Trophoblast cell (in vitro differentiated cells and primary cell): ENCODE data around the gene UBR4. TPM values are rescaled to one million over a fixed set of nuclear protein-coding genes. Genes with fewer than 3 reads are reported as not detected.
"Not testable (repeated sequence)": the region's sequence is repeated elsewhere in the genome, so short reads cannot be mapped to it uniquely, and the experiment has no call there.

Experiments
- DNase-seq, 2 donors: peaks; one replicate each; pipeline ENCODE4 v3.0.0-alpha.2; 2016
- H2AFZ ChIP-seq: 2 replicates; pipeline ENCODE4 v1.6.1; 2013; ENCODE audit warnings: low read length, moderate library complexity, mild to moderate bottlenecking; ENCODE audit not compliant: insufficient read depth, poor library complexity
- H2AK5ac ChIP-seq: 2 replicates; pipeline ENCODE4 v1.6.1; 2013; ENCODE audit warnings: mild to moderate bottlenecking, low read length
- H2BK120ac ChIP-seq: 2 replicates; pipeline ENCODE4 v1.6.1; 2013; ENCODE audit warnings: low read length, mild to moderate bottlenecking, moderate library complexity; ENCODE audit not compliant: insufficient read depth, poor library complexity
- H2BK12ac ChIP-seq: 2 replicates; pipeline ENCODE4 v1.6.1; 2013; ENCODE audit warnings: mild to moderate bottlenecking, low read length, moderate library complexity
- H2BK5ac ChIP-seq: 2 replicates; pipeline ENCODE4 v1.6.1; 2013; ENCODE audit warnings: low read length, low read depth, moderate library complexity, mild to moderate bottlenecking; ENCODE audit not compliant: poor library complexity
- H3K14ac ChIP-seq: 2 replicates; pipeline ENCODE4 v1.6.1; 2013; ENCODE audit warnings: mild to moderate bottlenecking, low read length
- H3K18ac ChIP-seq: 2 replicates; pipeline ENCODE4 v1.6.1; 2013; ENCODE audit warnings: mild to moderate bottlenecking, low read length
- H3K23ac ChIP-seq: 2 replicates; pipeline ENCODE4 v1.6.1; 2013; ENCODE audit warnings: low read length
- H3K27ac ChIP-seq: 2 replicates; pipeline ENCODE4 v1.5.1; 2013; ENCODE audit warnings: low read depth, mild to moderate bottlenecking, inconsistent platforms, low read length, moderate library complexity
- H3K27me3 ChIP-seq: 2 replicates; pipeline ENCODE4 v1.6.1; 2013; ENCODE audit warnings: inconsistent platforms, mild to moderate bottlenecking, low read length, moderate library complexity; ENCODE audit not compliant: insufficient read depth
- H3K36me3 ChIP-seq, 2 experiments: 1 replicate in 1 of 2; 2 replicates in 1 of 2; pipeline ENCODE4 v1.6.1; 2013; ENCODE audit warnings: low read length in 2 of 2, mild to moderate bottlenecking in 2 of 2, moderate library complexity in 1 of 2; ENCODE audit not compliant: insufficient read depth in 2 of 2, control insufficient read depth in 1 of 2
- H3K4ac ChIP-seq: 2 replicates; pipeline ENCODE4 v1.6.1; 2013; ENCODE audit warnings: low read depth, mild to moderate bottlenecking, low read length, moderate library complexity
- H3K4me1 ChIP-seq, 2 experiments: 1 replicate in 1 of 2; 2 replicates in 1 of 2; pipeline ENCODE4 v1.6.1; 2013; ENCODE audit warnings: low read length in 2 of 2, mild to moderate bottlenecking in 2 of 2, moderate library complexity in 1 of 2; ENCODE audit not compliant: insufficient read depth in 2 of 2, control insufficient read depth in 1 of 2
- H3K4me2 ChIP-seq: 2 replicates; pipeline ENCODE4 v1.6.1; 2013; ENCODE audit warnings: inconsistent platforms, mild to moderate bottlenecking, low read length, moderate library complexity
- H3K4me3 ChIP-seq: 2 replicates; pipeline ENCODE4 v1.5.1; 2013; ENCODE audit warnings: mild to moderate bottlenecking, low read depth, low read length, inconsistent platforms
- H3K79me1 ChIP-seq: one replicate; pipeline ENCODE4 v1.6.1; 2013; ENCODE audit warnings: low read length
- H3K79me2 ChIP-seq: 2 replicates; pipeline ENCODE4 v1.6.1; 2013; ENCODE audit warnings: low read length, mild to moderate bottlenecking; ENCODE audit not compliant: control insufficient read depth, insufficient read depth, poor library complexity
- H3K9ac ChIP-seq: 2 replicates; pipeline ENCODE4 v1.6.1; 2013; ENCODE audit warnings: mild to moderate bottlenecking, low read length
- H3K9me3 ChIP-seq: 2 replicates; pipeline ENCODE4 v1.6.1; 2013; ENCODE audit warnings: low read depth, mild to moderate bottlenecking, control low read depth, inconsistent platforms, low read length; ENCODE audit not compliant: insufficient read depth
- H4K12ac ChIP-seq: 2 replicates; pipeline ENCODE4 v1.6.1; 2013; ENCODE audit warnings: low read depth, mild to moderate bottlenecking, low read length, moderate library complexity
- H4K8ac ChIP-seq: 2 replicates; pipeline ENCODE4 v1.6.1; 2013; ENCODE audit warnings: low read depth, mild to moderate bottlenecking, low read length, moderate library complexity
- H4K91ac ChIP-seq: one replicate; pipeline ENCODE4 v1.6.1; 2013; ENCODE audit warnings: low read depth, mild to moderate bottlenecking, low read length, moderate library complexity
- WGBS: extraction: QIAGEN DNeasy Blood & Tissue Kit; methylation state at CpG from one replicate; pipeline ENCODE4 v1.1.7; 2013; ENCODE audit warnings: missing lambda C conversion rate; ENCODE audit not compliant: insufficient read length, insufficient coverage; ENCODE audit errors: extremely low coverage; 5-methylcytosine and 5-hydroxymethylcytosine counted together
- polyA plus RNA-seq: library from polyadenylated mRNA; stranded (reverse); fragments of 200-250 nt; gene quantifications from 2 replicates; pipeline ENCODE4 v1.2.3, GENCODE V29; 2013

Gene UBR4
- 41.6 and 42.4 TPM in 2 replicates for polyA plus RNA-seq

DNA sequence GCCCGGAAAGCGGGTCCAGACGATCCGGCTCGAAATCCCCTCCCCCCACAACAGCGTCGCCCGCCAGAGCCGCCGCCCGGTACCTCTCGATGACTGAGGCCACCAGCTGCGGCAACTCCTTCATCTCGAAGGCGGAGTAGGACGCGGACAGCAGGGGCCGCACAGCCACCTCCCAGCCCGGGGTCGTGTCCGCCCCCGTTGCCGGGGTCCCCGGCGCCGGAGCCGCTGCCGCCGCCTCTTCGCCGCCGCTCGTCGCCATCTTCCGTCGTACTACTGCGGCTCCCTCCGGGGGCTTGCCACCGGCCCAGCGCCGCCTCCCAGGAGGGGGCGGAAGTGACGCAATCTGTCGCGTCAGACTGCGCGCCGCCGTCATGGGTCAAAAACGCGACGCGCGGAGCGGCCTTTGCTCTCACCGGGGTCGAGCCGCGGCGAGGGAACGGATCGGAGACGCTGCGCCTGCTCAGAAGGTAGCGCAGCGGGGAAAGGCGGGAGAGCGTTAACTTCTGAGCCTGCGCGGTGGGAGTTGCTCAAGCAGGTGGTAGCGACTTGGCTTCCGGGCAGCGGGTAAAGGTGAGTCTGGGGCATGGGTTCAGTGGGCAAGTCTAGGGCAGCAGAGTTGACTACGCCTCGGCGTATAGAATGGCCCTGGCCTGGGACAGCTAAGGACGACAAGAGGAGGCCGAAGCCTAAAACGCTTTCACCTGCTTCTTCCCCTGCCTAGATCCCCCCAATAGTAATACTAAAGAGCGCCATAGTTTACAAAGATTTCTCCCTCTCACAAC, at the start of gene UBR4:
TSS of gene UBR4 (minus strand) at position 277 of the 782 bp plus-strand sequence. CDS start at position 259, 18 bp downstream.
- Histone ChIP-seq H4K12ac (peak within 1 kb of the TSS; percentile 83), H3K4me2 (peak within 1 kb of the TSS; percentile 73), H3K27me3 (no peaks in the 10 kb centered on the region), H3K27ac (peak within 1 kb of the TSS; percentile 75), H3K4ac (peak within 1 kb of the TSS; percentile 96), H2AK5ac (peak within 1 kb of the TSS; percentile 21), H2BK12ac (no peak within 1 kb of the TSS), H2BK5ac (peak within 1 kb of the TSS; percentile 87), H3K9ac (peak within 1 kb of the TSS; percentile 97), H3K36me3 (peaks cover 0 to 1% of the 10 kb centered on the region in 2 experiments), H3K4me1 (peaks cover 3 to 6% of the 10 kb centered on the region in 2 experiments), H4K8ac (peak within 1 kb of the TSS; percentile 85), H3K18ac (peak within 1 kb of the TSS; percentile 93), H3K4me3 (peak within 1 kb of the TSS; percentile 96), H3K79me1 (peaks cover 13% of the 10 kb centered on the region), H2BK120ac (peak within 1 kb of the TSS; percentile 85), H3K79me2 (peaks cover 26% of the 10 kb centered on the region), H3K23ac (no peak within 1 kb of the TSS), H3K14ac (peak within 1 kb of the TSS; percentile 95), H3K9me3 (no peaks in the 10 kb centered on the region), H4K91ac (peak within 1 kb of the TSS; percentile 91), H2AFZ (peak within 1 kb of the TSS; percentile 81)
- WGBS = no CpG with 5 or more reads among the region's 80 CpGs
- DNase-seq = peak; percentile 96 to 99

DNA sequence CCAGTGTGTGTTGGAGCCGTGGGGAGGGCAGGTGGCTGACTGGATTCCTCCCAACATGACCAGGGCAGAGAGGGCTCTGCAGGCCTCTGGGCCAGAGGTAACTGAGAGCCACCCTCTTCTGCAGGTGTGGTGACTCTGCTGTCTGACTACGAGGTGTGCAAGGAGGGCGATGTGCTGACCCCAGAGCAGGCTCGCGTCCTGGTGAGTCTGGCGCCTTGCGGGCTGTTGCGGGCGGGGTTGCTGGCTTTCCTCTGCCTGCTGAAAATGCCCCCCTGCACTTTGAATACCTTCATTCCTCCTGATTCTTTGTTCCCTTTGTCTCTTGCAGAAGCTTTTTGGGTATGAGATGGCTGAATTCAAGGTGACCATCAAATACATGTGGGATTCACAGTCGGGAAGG, 48.3 kb upstream of the UBR4 start:
- H3K4me1 ChIP-seq = no peaks in the 10 kb centered on the region
- no peak overlapping the region for H3K18ac ChIP-seq
- no peak overlapping the region for H3K4ac ChIP-seq
- H3K23ac ChIP-seq = no peak overlapping the region
- peaks cover 55 to 56% of the 10 kb centered on the region in 2 experiments for H3K36me3 ChIP-seq
- WGBS = no CpG with 5 or more reads among the region's 10 CpGs
- no peak overlapping the region for H3K4me3 ChIP-seq
- H3K9me3 ChIP-seq = no peaks in the 10 kb centered on the region
- H2AFZ ChIP-seq = no peak overlapping the region
- no peak overlapping the region for H3K27ac ChIP-seq
- no peaks in the 10 kb centered on the region for H3K27me3 ChIP-seq
- H2AK5ac ChIP-seq = no peak overlapping the region
- H3K9ac ChIP-seq = no peak overlapping the region
- no peak overlapping the region for H2BK120ac ChIP-seq
- no peak overlapping the region for H3K4me2 ChIP-seq
- H3K14ac ChIP-seq = no peak overlapping the region
- DNase-seq = no peak
- no peak overlapping the region for H2BK12ac ChIP-seq
- no peak overlapping the region for H2BK5ac ChIP-seq
- no peak overlapping the region for H4K91ac ChIP-seq
- H3K79me2 ChIP-seq = peaks cover 4% of the 10 kb centered on the region
- no peak overlapping the region for H4K8ac ChIP-seq
- H4K12ac ChIP-seq = no peak overlapping the region
- no peaks in the 10 kb centered on the region for H3K79me1 ChIP-seq

DNA sequence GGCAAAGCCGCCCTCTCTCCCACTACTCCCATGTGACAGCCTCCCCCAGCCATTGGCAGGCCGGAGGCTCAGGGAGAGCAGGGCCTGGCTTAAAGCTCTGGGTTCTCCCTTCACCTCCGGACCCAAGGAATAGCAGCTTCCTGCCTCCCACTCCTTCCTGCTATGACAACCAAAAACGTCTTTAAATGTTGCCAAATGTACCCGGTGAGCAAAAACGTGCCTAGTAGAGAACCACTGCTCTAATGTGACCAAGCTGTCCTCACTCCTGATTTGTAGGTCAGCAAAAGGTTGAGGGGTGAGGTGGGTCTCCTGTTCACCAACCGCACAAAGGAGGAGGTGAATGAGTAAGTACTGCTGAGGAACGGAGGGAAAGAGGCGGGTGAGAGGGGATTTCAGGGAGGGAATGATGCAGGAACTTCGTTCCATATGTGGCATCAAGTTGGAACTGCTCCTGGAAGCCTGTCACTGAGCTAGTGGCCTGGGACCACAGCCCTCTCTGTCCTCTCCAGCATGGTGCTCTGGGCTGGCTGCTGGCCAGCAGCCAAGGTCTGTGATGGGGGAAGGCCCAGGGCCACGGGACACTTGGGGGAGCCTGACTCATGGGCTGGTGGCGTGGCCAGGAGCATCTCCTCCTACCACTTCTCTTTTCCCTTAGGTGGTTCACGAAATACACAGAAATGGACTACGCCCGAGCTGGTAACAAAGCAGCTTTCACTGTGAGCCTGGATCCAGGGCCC, 47.3 kb upstream of the UBR4 start:
- no peak overlapping the region for H3K14ac ChIP-seq
- no peak overlapping the region for H3K4me3 ChIP-seq
- no peak overlapping the region for H2AFZ ChIP-seq
- no peak overlapping the region for H4K8ac ChIP-seq
- no peak overlapping the region for H4K12ac ChIP-seq
- H3K4me1 ChIP-seq = peaks cover 3 to 4% of the 10 kb centered on the region in 2 experiments
- no peak overlapping the region for H3K4me2 ChIP-seq
- H2AK5ac ChIP-seq = no peak overlapping the region
- no peak overlapping the region for H2BK5ac ChIP-seq
- no peak overlapping the region for H3K27ac ChIP-seq
- no peak overlapping the region for H3K23ac ChIP-seq
- H3K9me3 ChIP-seq = no peaks in the 10 kb centered on the region
- peaks cover 55 to 56% of the 10 kb centered on the region in 2 experiments for H3K36me3 ChIP-seq
- H3K27me3 ChIP-seq = no peaks in the 10 kb centered on the region
- H3K79me1 ChIP-seq = no peaks in the 10 kb centered on the region
- no peak overlapping the region for H2BK12ac ChIP-seq
- no peak overlapping the region for H3K18ac ChIP-seq
- H3K9ac ChIP-seq = no peak overlapping the region
- WGBS = no CpG with 5 or more reads among the region's 15 CpGs
- H4K91ac ChIP-seq = no peak overlapping the region
- no peak overlapping the region for H3K4ac ChIP-seq
- no peak overlapping the region for H2BK120ac ChIP-seq
- DNase-seq = no peak
- H3K79me2 ChIP-seq = peaks cover 11% of the 10 kb centered on the region

DNA sequence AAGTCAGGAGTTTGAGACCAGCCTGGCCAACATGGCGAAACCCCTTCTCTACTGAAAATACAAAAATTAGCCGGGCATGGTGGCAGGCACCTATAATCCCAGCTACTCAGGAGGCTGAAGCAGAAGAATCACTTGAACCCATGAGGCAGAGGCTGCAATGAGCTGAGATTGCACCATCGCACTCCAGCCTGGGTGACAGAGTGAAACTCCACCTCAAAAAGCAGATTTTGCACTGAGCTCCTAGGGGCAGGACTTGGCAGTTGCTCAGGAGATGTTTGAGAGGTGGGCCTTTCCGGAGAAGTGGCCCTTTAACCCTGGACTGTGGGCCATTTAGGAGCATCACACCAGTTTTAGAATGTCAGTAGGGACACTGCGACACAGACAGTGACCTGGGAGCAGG, 46.2 kb upstream of the UBR4 start:
- H3K4ac ChIP-seq, H3K14ac ChIP-seq, H3K4me2 ChIP-seq, H2AK5ac ChIP-seq, H2BK120ac ChIP-seq, H4K12ac ChIP-seq, H3K79me1 ChIP-seq, H3K23ac ChIP-seq, H3K27me3 ChIP-seq, H3K9me3 ChIP-seq, H2BK12ac ChIP-seq, H2BK5ac ChIP-seq, H3K4me3 ChIP-seq, H4K8ac ChIP-seq, H3K27ac ChIP-seq, H3K9ac ChIP-seq, H3K4me1 ChIP-seq, DNase-seq, H3K18ac ChIP-seq, H4K91ac ChIP-seq, H2AFZ ChIP-seq: not testable (repeated sequence)
- peaks cover 21% of the 10 kb centered on the region for H3K79me2 ChIP-seq
- WGBS = no CpG with 5 or more reads among the region's 5 CpGs
- peaks cover 55 to 56% of the 10 kb centered on the region in 2 experiments for H3K36me3 ChIP-seq
